GM13977 (cell line): ENCODE results near the gene CD79A.

Source experiments
- DNase-seq: peaks from one replicate; pipeline ENCODE4 v3.0.0; 2012; ENCODE audit warnings: low spot score
- in situ Hi-C: fragments of 300-500 bp; cut with MboI; formaldehyde crosslinking; loops from one replicate; pipeline ENCODE4 v1.12.0; 2022; ENCODE audit warnings: low sequenced_read_pairs, low pct_unique_long_range_greater_than_20kb, mixed read lengths, inconsistent platforms; ENCODE audit not compliant: unreplicated experiment
- TF ChIP-seq, protein P1 (sequence below): IDR thresholded peaks from 2 replicates; pipeline ENCODE4 v1.5.1; 2012; ENCODE audit warnings: mild to moderate bottlenecking, control low read depth; ENCODE audit not compliant: insufficient read depth; ENCODE audit errors: extremely low read depth, missing control alignments

The CD79A gene

DNA sequence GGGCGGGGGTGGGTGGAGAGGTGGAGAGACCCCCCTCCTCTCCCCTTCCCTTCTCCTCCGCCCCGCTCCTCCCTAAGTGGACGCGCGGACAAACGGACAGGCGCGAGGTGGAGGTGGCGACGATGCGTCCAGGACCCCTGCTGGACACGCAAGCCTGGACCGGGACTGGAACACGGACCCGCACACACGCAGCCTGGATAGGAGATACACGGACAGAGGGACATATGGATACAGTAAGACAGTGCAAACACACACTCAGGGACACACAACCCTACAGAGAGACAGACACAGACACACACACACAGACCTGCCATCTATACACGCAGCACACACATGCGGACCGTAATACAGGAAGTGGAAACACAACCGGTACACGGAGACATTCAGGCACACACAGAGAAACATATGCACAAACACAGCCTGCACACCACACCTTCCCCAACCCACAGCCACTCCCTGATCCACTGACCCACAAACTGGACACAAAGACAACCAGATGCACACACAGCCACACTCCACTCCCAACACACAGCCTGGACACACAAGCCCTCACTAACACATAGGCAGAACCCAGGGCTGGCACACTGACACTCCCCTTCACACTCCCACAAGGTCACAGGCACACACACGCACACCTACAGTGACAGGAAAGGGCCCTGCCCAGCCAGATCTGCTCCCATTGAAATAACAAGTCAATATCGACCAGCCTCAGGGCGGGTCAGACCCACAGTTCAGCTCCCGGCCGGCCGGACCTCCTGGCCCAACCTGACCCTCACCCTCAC lies 51.9 kb downstream of the CD79A start:
- no peak for DNase-seq
- TF ChIP-seq, protein P1, sequence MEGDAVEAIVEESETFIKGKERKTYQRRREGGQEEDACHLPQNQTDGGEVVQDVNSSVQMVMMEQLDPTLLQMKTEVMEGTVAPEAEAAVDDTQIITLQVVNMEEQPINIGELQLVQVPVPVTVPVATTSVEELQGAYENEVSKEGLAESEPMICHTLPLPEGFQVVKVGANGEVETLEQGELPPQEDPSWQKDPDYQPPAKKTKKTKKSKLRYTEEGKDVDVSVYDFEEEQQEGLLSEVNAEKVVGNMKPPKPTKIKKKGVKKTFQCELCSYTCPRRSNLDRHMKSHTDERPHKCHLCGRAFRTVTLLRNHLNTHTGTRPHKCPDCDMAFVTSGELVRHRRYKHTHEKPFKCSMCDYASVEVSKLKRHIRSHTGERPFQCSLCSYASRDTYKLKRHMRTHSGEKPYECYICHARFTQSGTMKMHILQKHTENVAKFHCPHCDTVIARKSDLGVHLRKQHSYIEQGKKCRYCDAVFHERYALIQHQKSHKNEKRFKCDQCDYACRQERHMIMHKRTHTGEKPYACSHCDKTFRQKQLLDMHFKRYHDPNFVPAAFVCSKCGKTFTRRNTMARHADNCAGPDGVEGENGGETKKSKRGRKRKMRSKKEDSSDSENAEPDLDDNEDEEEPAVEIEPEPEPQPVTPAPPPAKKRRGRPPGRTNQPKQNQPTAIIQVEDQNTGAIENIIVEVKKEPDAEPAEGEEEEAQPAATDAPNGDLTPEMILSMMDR: no peak
- in situ Hi-C loops: no loop called here

DNA sequence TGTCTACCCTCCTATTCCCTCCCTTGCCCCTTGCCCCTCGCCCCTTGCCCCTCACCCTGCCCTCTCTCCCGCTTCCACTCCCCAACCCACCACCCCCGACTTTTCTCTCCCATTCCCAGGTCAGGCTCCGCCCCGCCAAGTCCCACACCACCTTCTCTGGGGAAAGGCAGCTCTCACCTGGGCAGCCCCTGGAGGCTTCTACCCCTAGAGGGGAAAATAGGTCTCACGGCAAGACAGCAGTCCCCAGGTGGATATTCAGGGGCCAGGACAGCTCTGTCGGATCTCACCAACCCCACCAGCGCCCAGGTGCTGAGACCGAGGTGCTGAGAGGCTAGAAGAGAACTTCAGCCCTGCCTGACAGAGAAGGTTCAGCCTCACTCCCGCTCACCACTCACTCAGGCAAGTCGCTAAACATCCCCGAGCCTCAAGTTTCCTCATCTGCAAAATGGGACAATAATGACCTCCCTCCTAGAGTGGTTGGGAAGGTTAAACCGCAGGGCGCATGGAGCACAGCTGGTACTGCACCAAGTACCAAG lies 52.5 kb downstream of the CD79A start:
- in situ Hi-C loops: no loop called here
- TF ChIP-seq, protein P1: no peak
- no peak for DNase-seq

DNA sequence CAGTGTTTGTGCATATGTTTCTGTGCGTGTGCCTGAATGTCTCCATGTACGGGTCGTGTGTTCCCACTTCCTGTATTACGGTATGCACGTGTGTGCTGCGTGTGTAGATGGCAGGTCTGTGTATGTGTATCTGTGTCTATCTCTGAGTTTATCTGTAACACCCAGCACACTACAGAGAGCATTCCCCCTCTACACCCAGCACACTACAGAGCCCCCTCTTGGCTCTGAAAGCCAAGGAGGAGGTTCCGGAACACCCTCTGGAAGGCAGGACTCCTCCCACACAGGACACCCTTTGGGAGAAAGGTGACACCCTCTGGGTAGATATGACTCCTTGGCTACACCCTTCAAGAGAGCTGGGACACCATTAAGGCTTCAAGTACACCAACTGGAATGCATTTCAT lies 53.2 kb downstream of the CD79A start:
- in situ Hi-C loops: no loop called here
- no peak for DNase-seq
- TF ChIP-seq, protein P1: no peak
